K562 (cell line): ENCODE results near the gene ATG12. TPM values are rescaled to one million over a fixed set of nuclear protein-coding genes. Genes with fewer than 3 reads are reported as not detected.

Experiments
- ARNT ChIP-seq, 2 experiments: fragments of 450-650 bp; IDR thresholded peaks; 2 replicates each; pipeline ENCODE4 v1.6.1; 2016; ENCODE audit warnings: mild to moderate bottlenecking in 1 of 2
- ELF2 ChIP-seq: fragments of 250-450 bp; sonication (Bioruptor Pico); IDR thresholded peaks from 2 replicates; pipeline ENCODE4 v1.5.0; 2021; ENCODE audit warnings: mild to moderate bottlenecking
- EP400 ChIP-seq: fragments of 450-650 bp; IDR thresholded peaks from 2 replicates; pipeline ENCODE4 v1.6.1; 2017; ENCODE audit warnings: antibody characterized with exemption, mild to moderate bottlenecking, moderate library complexity
- ESRRB ChIP-seq: fragments of 250-450 bp; sonication (Bioruptor Pico); IDR thresholded peaks from 2 replicates; pipeline ENCODE4 v1.5.0; 2020; ENCODE audit warnings: mild to moderate bottlenecking, moderate library complexity, borderline replicate concordance
- FIP1L1 ChIP-seq: fragments of 200-400 bp; formaldehyde crosslinking; IDR thresholded peaks from 2 replicates; pipeline ENCODE4 v1.6.1; 2018; ENCODE audit warnings: mild to moderate bottlenecking, low read depth, low read length; ENCODE audit not compliant: poor library complexity, severe bottlenecking
- GABPB2 ChIP-seq: fragments of 250-450 bp; sonication (Bioruptor Pico); conservative IDR thresholded peaks from 2 replicates; pipeline ENCODE4 v1.5.1; 2021; ENCODE audit warnings: mild to moderate bottlenecking
- MECOM ChIP-seq: fragments of 250-450 bp; sonication (Bioruptor Pico); IDR thresholded peaks from 2 replicates; pipeline ENCODE4 v1.8.0; 2022; ENCODE audit warnings: inconsistent platforms
- NFRKB ChIP-seq: fragments of 450-650 bp; IDR thresholded peaks from 2 replicates; pipeline ENCODE4 v1.6.1; 2016; ENCODE audit warnings: low read depth
- NFXL1 ChIP-seq: fragments of 450-650 bp; formaldehyde crosslinking; IDR thresholded peaks from 2 replicates; pipeline ENCODE4 v1.4.0; 2021; ENCODE audit warnings: mild to moderate bottlenecking
- POU5F1 ChIP-seq: fragments of 150-350 bp; IDR thresholded peaks from 2 replicates; pipeline ENCODE4 v1.6.1; 2014; ENCODE audit warnings: borderline replicate concordance, low read length, low read depth, mild to moderate bottlenecking; ENCODE audit not compliant: partially characterized antibody
- PURB ChIP-seq: sonication (generic); formaldehyde crosslinking; IDR thresholded peaks from 2 replicates; pipeline ENCODE4 v1.9.0; 2021; ENCODE audit warnings: low read depth, mild to moderate bottlenecking, missing genetic modification reagents
- RBBP5 ChIP-seq: fragments of 200-600 bp; sonication (generic); IDR thresholded peaks from 2 replicates; pipeline ENCODE4 v1.6.1; 2012; ENCODE audit warnings: borderline replicate concordance, mild to moderate bottlenecking, low read length, control low read depth, inconsistent platforms; ENCODE audit not compliant: insufficient read depth, poor library complexity, severe bottlenecking
- SMARCB1 ChIP-seq: IDR thresholded peaks from 2 replicates; pipeline ENCODE4 v1.6.1; 2011; ENCODE audit warnings: improper control_type of control experiment, low read depth; ENCODE audit not compliant: insufficient read length
- SRSF9 ChIP-seq: fragments of 200-400 bp; formaldehyde crosslinking; IDR thresholded peaks from 2 replicates; pipeline ENCODE4 v1.6.1; 2017; ENCODE audit warnings: low read depth, low read length, borderline replicate concordance
- TFAM ChIP-seq: fragments of 250-450 bp; sonication (Bioruptor Pico); conservative IDR thresholded peaks from 2 replicates; pipeline ENCODE4 v1.5.0; 2021; ENCODE audit warnings: mild to moderate bottlenecking, moderate library complexity
- U2AF1 ChIP-seq: fragments of 200-400 bp; formaldehyde crosslinking; optimal IDR thresholded peaks from 2 replicates; pipeline ENCODE3; 2017; ENCODE audit warnings: mild to moderate bottlenecking, low read depth, low read length, moderate library complexity
- ZNF584 ChIP-seq: fragments of 200-800 bp; sonication (Bioruptor generic); IDR thresholded peaks from 2 replicates; pipeline ENCODE4 v1.6.1; 2016; ENCODE audit warnings: low read depth, mild to moderate bottlenecking, missing genetic modification characterization, missing compliant biosample characterization
- ZNF644 ChIP-seq: fragments of 200-800 bp; sonication (Bioruptor generic); IDR thresholded peaks from 2 replicates; pipeline ENCODE4 v1.6.1; 2016; ENCODE audit warnings: low read depth, missing genetic modification characterization, missing compliant biosample characterization
- ZNF764 ChIP-seq: fragments of 250-450 bp; sonication (Bioruptor Pico); IDR thresholded peaks from 2 replicates; pipeline ENCODE4 v1.4.0; 2020; ENCODE audit warnings: low read depth, mild to moderate bottlenecking, moderate library complexity
- ZNF785 ChIP-seq: fragments of 250-450 bp; sonication (Bioruptor Pico); IDR thresholded peaks from 2 replicates; pipeline ENCODE4 v1.4.0; 2020; ENCODE audit warnings: mild to moderate bottlenecking
- polyA plus RNA-seq, 8 experiments: library from polyadenylated mRNA; depleted of rRNA in 4 of 8; stranded (reverse) in 5 of 8; unstranded in 3 of 8; fragments of >200 nt; fragmentation: Nextera tagmentation in 2 of 8; fragmentation: Illumina TruSeq in 1 of 8; extraction: Ambion mirVana in 2 of 8; extraction: Trizol in 1 of 8; gene quantifications; 2 replicates each; pipeline versions ENCODE4 v1.2.1 to v1.2.3, GENCODE V29; 2011 to 2014; ENCODE audit warnings: inconsistent platforms in 1 of 8, missing spikeins in 1 of 8
- total RNA-seq, 7 experiments: library from RNA; depleted of rRNA in 6 of 7; stranded (reverse); fragments of >200 nt in 6 of 7; fragmentation: Illumina TruSeq in 2 of 7; extraction: Trizol in 2 of 7; gene quantifications; 2 replicates each; pipeline versions ENCODE4 v1.2.1 to v1.2.3, GENCODE V29; 2011 to 2021; ENCODE audit warnings: low replicate concordance in 1 of 7
- TF ChIP-seq, protein P1 (sequence below), 2 experiments: fragments of 450-650 bp in 1 of 2; sonication (generic) in 1 of 2; formaldehyde crosslinking; conservative IDR thresholded peaks; 2 replicates each; pipeline versions ENCODE4 v1.4.0 to v1.8.1; 2020 to 2022; ENCODE audit warnings: mild to moderate bottlenecking in 1 of 2, missing genetic modification reagents in 1 of 2
- TF ChIP-seq, protein P2 (sequence below), 2 experiments: fragments of 450-650 bp; conservative IDR thresholded peaks; 2 replicates each; pipeline ENCODE4 v1.6.1; 2017; ENCODE audit warnings: mild to moderate bottlenecking in 2 of 2, moderate library complexity in 2 of 2
- TF ChIP-seq, protein P3 (sequence below): fragments of 450-650 bp; IDR thresholded peaks from 2 replicates; pipeline ENCODE4 v1.6.1; 2016
- TF ChIP-seq, protein P4 (sequence below): fragments of 250-450 bp; sonication (Bioruptor Pico); IDR thresholded peaks from 2 replicates; pipeline ENCODE4 v1.5.1; 2021; ENCODE audit warnings: mild to moderate bottlenecking

The ATG12 gene
- total and polyA plus RNA-seq, 9 of the 15 experiments (the other 6 are each of a cell fraction or from before 2014, with no cell fraction given), result 21.6 to 132 (median 61.3) TPM

DNA sequence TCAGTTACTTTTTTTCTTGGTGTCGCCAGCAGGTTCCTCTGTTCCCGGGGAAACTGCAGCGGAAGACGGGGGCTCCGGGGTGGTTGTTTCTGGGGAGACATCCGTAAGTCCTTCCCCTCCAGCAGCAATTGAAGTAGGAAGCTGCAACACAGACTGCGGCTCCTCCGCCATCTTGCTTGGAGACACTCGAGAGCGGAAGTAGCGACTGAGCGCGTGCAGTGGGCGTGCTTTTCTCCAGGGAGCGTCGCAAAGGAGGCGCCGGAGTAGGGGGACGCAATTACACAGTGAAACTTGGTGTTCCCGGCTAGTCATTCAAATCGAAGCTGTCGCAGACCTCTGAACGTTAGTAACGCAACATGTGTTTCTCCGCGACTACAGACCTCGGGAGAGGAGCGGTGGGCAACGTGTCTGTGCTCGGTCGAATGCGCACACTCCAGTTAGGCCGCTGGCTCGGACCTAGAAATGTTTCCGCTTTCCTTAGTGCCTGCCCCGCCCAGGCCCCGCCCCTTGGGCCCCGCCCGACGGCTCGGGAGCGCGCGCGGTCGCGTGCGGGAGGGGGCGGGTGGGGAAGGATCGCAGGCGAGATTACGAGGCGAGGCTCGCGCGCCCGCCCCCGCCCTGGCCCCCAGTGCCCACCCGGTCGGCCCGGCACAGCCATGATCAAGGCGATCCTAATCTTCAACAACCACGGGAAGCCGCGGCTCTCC is at the start of gene ATG12, which contains the start of gene AP3S1 (continued):
- TF ChIP-seq, protein P1, sequence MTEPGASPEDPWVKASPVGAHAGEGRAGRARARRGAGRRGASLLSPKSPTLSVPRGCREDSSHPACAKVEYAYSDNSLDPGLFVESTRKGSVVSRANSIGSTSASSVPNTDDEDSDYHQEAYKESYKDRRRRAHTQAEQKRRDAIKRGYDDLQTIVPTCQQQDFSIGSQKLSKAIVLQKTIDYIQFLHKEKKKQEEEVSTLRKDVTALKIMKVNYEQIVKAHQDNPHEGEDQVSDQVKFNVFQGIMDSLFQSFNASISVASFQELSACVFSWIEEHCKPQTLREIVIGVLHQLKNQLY (CRISPR knock-in tag; conservative IDR thresholded peaks at IDR 0.05), result no peak
- TF ChIP-seq SMARCB1 (no peak), SRSF9 (no peak), PURB (CRISPR knock-in tag) (no peak), GABPB2 (CRISPR knock-in tag) (no peak), ZNF764 (CRISPR knock-in tag) (no peak), MECOM (CRISPR knock-in tag) (no peak), FIP1L1 (no peak), NFXL1 (CRISPR knock-in tag) (no peak), TFAM (no peak), NFRKB (peak; percentile 86), ZNF785 (CRISPR knock-in tag) (no peak), EP400 (peak; percentile 97), ESRRB (no peak), U2AF1 (no peak), ARNT (IDR thresholded peaks at IDR 0.05) (peak; percentile 54 to 69; a peak in 1 of 4 replicates), ZNF644 (tag) (no peak), RBBP5 (no peak), ELF2 (peak; percentile 46; the same call in 1 of the 2 replicates), POU5F1 (no peak), ZNF584 (CRISPR knock-in tag) (no peak)
- TF ChIP-seq, protein P2, sequence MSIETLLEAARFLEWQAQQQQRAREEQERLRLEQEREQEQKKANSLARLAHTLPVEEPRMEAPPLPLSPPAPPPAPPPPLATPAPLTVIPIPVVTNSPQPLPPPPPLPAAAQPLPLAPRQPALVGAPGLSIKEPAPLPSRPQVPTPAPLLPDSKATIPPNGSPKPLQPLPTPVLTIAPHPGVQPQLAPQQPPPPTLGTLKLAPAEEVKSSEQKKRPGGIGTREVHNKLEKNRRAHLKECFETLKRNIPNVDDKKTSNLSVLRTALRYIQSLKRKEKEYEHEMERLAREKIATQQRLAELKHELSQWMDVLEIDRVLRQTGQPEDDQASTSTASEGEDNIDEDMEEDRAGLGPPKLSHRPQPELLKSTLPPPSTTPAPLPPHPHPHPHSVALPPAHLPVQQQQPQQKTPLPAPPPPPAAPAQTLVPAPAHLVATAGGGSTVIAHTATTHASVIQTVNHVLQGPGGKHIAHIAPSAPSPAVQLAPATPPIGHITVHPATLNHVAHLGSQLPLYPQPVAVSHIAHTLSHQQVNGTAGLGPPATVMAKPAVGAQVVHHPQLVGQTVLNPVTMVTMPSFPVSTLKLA (conservative IDR thresholded peaks at IDR 0.05), result peak; percentile 97 to 98
- TF ChIP-seq, protein P3, sequence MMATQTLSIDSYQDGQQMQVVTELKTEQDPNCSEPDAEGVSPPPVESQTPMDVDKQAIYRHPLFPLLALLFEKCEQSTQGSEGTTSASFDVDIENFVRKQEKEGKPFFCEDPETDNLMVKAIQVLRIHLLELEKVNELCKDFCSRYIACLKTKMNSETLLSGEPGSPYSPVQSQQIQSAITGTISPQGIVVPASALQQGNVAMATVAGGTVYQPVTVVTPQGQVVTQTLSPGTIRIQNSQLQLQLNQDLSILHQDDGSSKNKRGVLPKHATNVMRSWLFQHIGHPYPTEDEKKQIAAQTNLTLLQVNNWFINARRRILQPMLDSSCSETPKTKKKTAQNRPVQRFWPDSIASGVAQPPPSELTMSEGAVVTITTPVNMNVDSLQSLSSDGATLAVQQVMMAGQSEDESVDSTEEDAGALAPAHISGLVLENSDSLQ, result no peak
- TF ChIP-seq, protein P4, sequence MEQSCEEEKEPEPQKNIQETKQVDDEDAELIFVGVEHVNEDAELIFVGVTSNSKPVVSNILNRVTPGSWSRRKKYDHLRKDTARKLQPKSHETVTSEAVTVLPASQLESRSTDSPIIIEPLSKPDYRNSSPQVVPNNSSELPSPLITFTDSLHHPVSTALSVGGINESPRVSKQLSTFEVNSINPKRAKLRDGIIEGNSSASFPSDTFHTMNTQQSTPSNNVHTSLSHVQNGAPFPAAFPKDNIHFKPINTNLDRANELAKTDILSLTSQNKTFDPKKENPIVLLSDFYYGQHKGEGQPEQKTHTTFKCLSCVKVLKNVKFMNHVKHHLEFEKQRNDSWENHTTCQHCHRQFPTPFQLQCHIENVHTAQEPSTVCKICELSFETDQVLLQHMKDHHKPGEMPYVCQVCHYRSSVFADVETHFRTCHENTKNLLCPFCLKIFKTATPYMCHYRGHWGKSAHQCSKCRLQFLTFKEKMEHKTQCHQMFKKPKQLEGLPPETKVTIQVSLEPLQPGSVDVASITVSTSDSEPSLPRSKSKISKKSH (CRISPR knock-in tag), result no peak
